ENCODE measurements around the gene ZC3H7B.

ZC3H7B gene

GRCh38 chr22:41327124-41327523, 25.8 kb downstream of the ZC3H7B start:
- Histone ChIP-seq H3K27ac (ENCODE audit: insufficient read depth in 1 of 2, low read depth in 1 of 2, low read length in 2 of 2, poor library complexity in 1 of 2, severe bottlenecking in 2 of 2) (no peak overlapping the region), H3K4me3 (ENCODE audit: control insufficient read depth in 1 of 7, extremely low read depth in 1 of 7, insufficient read depth in 4 of 7, low read depth in 2 of 7, low read length in 6 of 7) (no peak overlapping the region), H3K9me3 (ENCODE audit: control extremely low read depth in 1 of 5, control insufficient read depth in 4 of 5, insufficient read depth in 2 of 5, low read depth in 1 of 5, low read length in 4 of 5) (no peaks in the 10 kb centered on the region), H3K4me1 (ENCODE audit: control extremely low read depth in 1 of 4, control insufficient read depth in 4 of 4, insufficient read depth in 4 of 4, low read length in 3 of 4) (no peaks in the 10 kb centered on the region), H3K36me3 (ENCODE audit: control insufficient read depth in 4 of 4, insufficient read depth in 4 of 4, low read length in 3 of 4) (peaks cover 20 to 85% (median 65%) of the 10 kb centered on the region in 4 experiments), H3K27me3 (replicated peaks in 2 of 5; ENCODE audit: control insufficient read depth in 4 of 5, insufficient read depth in 5 of 5, low read length in 4 of 5) (no peaks in the 10 kb centered on the region)
- POLR2A ChIA-PET: no interaction called here
- CTCF ChIA-PET: no interaction called here
- 97% methylated on average over 16 of the region's 16 CpGs for WGBS (ENCODE audit: insufficient coverage)
- no peak for DNase-seq

GRCh38 chr22:41330169-41330568, 28.8 kb downstream of the ZC3H7B start:
- 100% methylated on average over 6 of the region's 7 CpGs for WGBS (ENCODE audit: insufficient coverage)

GRCh38 chr22:41332217-41332939, 31.1 kb downstream of the ZC3H7B start:
- no peak for DNase-seq
- H3K4me3 ChIP-seq (ENCODE audit: control insufficient read depth in 1 of 7, extremely low read depth in 1 of 7, insufficient read depth in 4 of 7, low read depth in 2 of 7, low read length in 6 of 7): no peak overlapping the region
- POLR2A ChIA-PET: interaction anchor here (0.6 kb wide), 1 partner anchor 17 kb away, joined by 4 read pairs; no protein-coding TSS in a partner anchor
- CTCF ChIA-PET: no interaction called here
- H3K27ac ChIP-seq (ENCODE audit: insufficient read depth in 1 of 2, low read depth in 1 of 2, low read length in 2 of 2, poor library complexity in 1 of 2, severe bottlenecking in 2 of 2): no peak overlapping the region
- no peaks in the 10 kb centered on the region for H3K27me3 ChIP-seq (replicated peaks in 2 of 5; ENCODE audit: control insufficient read depth in 4 of 5, insufficient read depth in 5 of 5, low read length in 4 of 5)
- no peaks in the 10 kb centered on the region for H3K9me3 ChIP-seq (ENCODE audit: control extremely low read depth in 1 of 5, control insufficient read depth in 4 of 5, insufficient read depth in 2 of 5, low read depth in 1 of 5, low read length in 4 of 5)
- H3K4me1 ChIP-seq (ENCODE audit: control extremely low read depth in 1 of 4, control insufficient read depth in 4 of 4, insufficient read depth in 4 of 4, low read length in 3 of 4): no peaks in the 10 kb centered on the region
- H3K36me3 ChIP-seq (ENCODE audit: control insufficient read depth in 4 of 4, insufficient read depth in 4 of 4, low read length in 3 of 4): peaks cover 14 to 75% (median 56%) of the 10 kb centered on the region in 4 experiments
- 93% methylated on average over 13 of the region's 15 CpGs for WGBS (ENCODE audit: insufficient coverage)

More at GRCh38 chr22:41330169-41330568, 28.8 kb downstream of the ZC3H7B start:
- peaks cover 16 to 86% (median 70%) of the 10 kb centered on the region in 4 experiments for H3K36me3 ChIP-seq (ENCODE audit: control insufficient read depth in 4 of 4, insufficient read depth in 4 of 4, low read length in 3 of 4)
- H3K4me3 ChIP-seq (ENCODE audit: control insufficient read depth in 1 of 7, extremely low read depth in 1 of 7, insufficient read depth in 4 of 7, low read depth in 2 of 7, low read length in 6 of 7): no peak overlapping the region
- ChIA-PET CTCF (interaction anchor here (1.5 kb wide), 1 partner anchor 49 kb away, joined by 5 read pairs; no protein-coding TSS in a partner anchor), POLR2A (interaction anchor here (0.6 kb wide), 1 partner anchor 55 kb away, joined by 3 read pairs; no protein-coding TSS in a partner anchor)
- no peaks in the 10 kb centered on the region for H3K9me3 ChIP-seq (ENCODE audit: control extremely low read depth in 1 of 5, control insufficient read depth in 4 of 5, insufficient read depth in 2 of 5, low read depth in 1 of 5, low read length in 4 of 5)
- H3K27ac ChIP-seq (ENCODE audit: insufficient read depth in 1 of 2, low read depth in 1 of 2, low read length in 2 of 2, poor library complexity in 1 of 2, severe bottlenecking in 2 of 2): no peak overlapping the region
- H3K27me3 ChIP-seq (replicated peaks in 2 of 5; ENCODE audit: control insufficient read depth in 4 of 5, insufficient read depth in 5 of 5, low read length in 4 of 5): no peaks in the 10 kb centered on the region
- H3K4me1 ChIP-seq (ENCODE audit: control extremely low read depth in 1 of 4, control insufficient read depth in 4 of 4, insufficient read depth in 4 of 4, low read length in 3 of 4): no peaks in the 10 kb centered on the region
- no peak for DNase-seq

- Histone ChIP-seq H3K27me3 (replicated peaks in 2 of 5; ENCODE audit: control insufficient read depth in 4 of 5, insufficient read depth in 5 of 5, low read length in 4 of 5) (no peaks in the 10 kb centered on the region), H3K4me3 (ENCODE audit: control insufficient read depth in 1 of 7, extremely low read depth in 1 of 7, insufficient read depth in 4 of 7, low read depth in 2 of 7, low read length in 6 of 7) (no peak overlapping the region), H3K36me3 (ENCODE audit: control insufficient read depth in 4 of 4, insufficient read depth in 4 of 4, low read length in 3 of 4) (peaks cover 6 to 70% (median 52%) of the 10 kb centered on the region in 4 experiments), H3K4me1 (ENCODE audit: control extremely low read depth in 1 of 4, control insufficient read depth in 4 of 4, insufficient read depth in 4 of 4, low read length in 3 of 4) (no peaks in the 10 kb centered on the region), H3K27ac (ENCODE audit: insufficient read depth in 1 of 2, low read depth in 1 of 2, low read length in 2 of 2, poor library complexity in 1 of 2, severe bottlenecking in 2 of 2) (no peak overlapping the region), H3K9me3 (ENCODE audit: control extremely low read depth in 1 of 5, control insufficient read depth in 4 of 5, insufficient read depth in 2 of 5, low read depth in 1 of 5, low read length in 4 of 5) (no peaks in the 10 kb centered on the region)
- ChIA-PET POLR2A (no interaction called here), CTCF (no interaction called here)
- DNase-seq: no peak
- WGBS (ENCODE audit: insufficient coverage): 93% methylated on average over 3 of the region's 3 CpGs
Observed at GRCh38 chr22:41333806-41334205, 32.5 kb downstream of the ZC3H7B start.

- no peaks in the 10 kb centered on the region for H3K27me3 ChIP-seq (replicated peaks in 2 of 5; ENCODE audit: control insufficient read depth in 4 of 5, insufficient read depth in 5 of 5, low read length in 4 of 5)
- H3K4me3 ChIP-seq (ENCODE audit: control insufficient read depth in 1 of 7, extremely low read depth in 1 of 7, insufficient read depth in 4 of 7, low read depth in 2 of 7, low read length in 6 of 7): no peak overlapping the region
- H3K27ac ChIP-seq (ENCODE audit: insufficient read depth in 1 of 2, low read depth in 1 of 2, low read length in 2 of 2, poor library complexity in 1 of 2, severe bottlenecking in 2 of 2): no peak overlapping the region
- DNase-seq: no peak
- no peaks in the 10 kb centered on the region for H3K9me3 ChIP-seq (ENCODE audit: control extremely low read depth in 1 of 5, control insufficient read depth in 4 of 5, insufficient read depth in 2 of 5, low read depth in 1 of 5, low read length in 4 of 5)
- POLR2A ChIA-PET: no interaction called here
- CTCF ChIA-PET: interaction anchor here (2.2 kb wide), 1 partner anchor 10 kb away, joined by 8 read pairs; no protein-coding TSS in a partner anchor
- no peaks in the 10 kb centered on the region for H3K4me1 ChIP-seq (ENCODE audit: control extremely low read depth in 1 of 4, control insufficient read depth in 4 of 4, insufficient read depth in 4 of 4, low read length in 3 of 4)
- WGBS (ENCODE audit: insufficient coverage): 100% methylated on average over 3 of the region's 3 CpGs
- peaks cover 6 to 73% (median 53%) of the 10 kb centered on the region in 4 experiments for H3K36me3 ChIP-seq (ENCODE audit: control insufficient read depth in 4 of 4, insufficient read depth in 4 of 4, low read length in 3 of 4)
Observed at GRCh38 chr22:41334215-41334614, 32.9 kb downstream of the ZC3H7B start.

- peaks cover 5 to 71% (median 53%) of the 10 kb centered on the region in 4 experiments for H3K36me3 ChIP-seq (ENCODE audit: control insufficient read depth in 4 of 4, insufficient read depth in 4 of 4, low read length in 3 of 4)
- 95% methylated on average over 8 of the region's 11 CpGs for WGBS (ENCODE audit: insufficient coverage)
Observed at GRCh38 chr22:41334951-41335635, 33.8 kb downstream of the ZC3H7B start.

More at GRCh38 chr22:41334951-41335635, 33.8 kb downstream of the ZC3H7B start:
- H3K4me1 ChIP-seq (ENCODE audit: control extremely low read depth in 1 of 4, control insufficient read depth in 4 of 4, insufficient read depth in 4 of 4, low read length in 3 of 4): no peaks in the 10 kb centered on the region
- DNase-seq: no peak
- ChIA-PET POLR2A (no interaction called here), CTCF (interaction anchor here (2.2 kb wide), 1 partner anchor 9 kb away, joined by 8 read pairs; no protein-coding TSS in a partner anchor)
- no peaks in the 10 kb centered on the region for H3K9me3 ChIP-seq (ENCODE audit: control extremely low read depth in 1 of 5, control insufficient read depth in 4 of 5, insufficient read depth in 2 of 5, low read depth in 1 of 5, low read length in 4 of 5)
- no peaks in the 10 kb centered on the region for H3K27me3 ChIP-seq (replicated peaks in 2 of 5; ENCODE audit: control insufficient read depth in 4 of 5, insufficient read depth in 5 of 5, low read length in 4 of 5)
- H3K27ac ChIP-seq (ENCODE audit: insufficient read depth in 1 of 2, low read depth in 1 of 2, low read length in 2 of 2, poor library complexity in 1 of 2, severe bottlenecking in 2 of 2): no peak overlapping the region
- no peak overlapping the region for H3K4me3 ChIP-seq (ENCODE audit: control insufficient read depth in 1 of 7, extremely low read depth in 1 of 7, insufficient read depth in 4 of 7, low read depth in 2 of 7, low read length in 6 of 7)
